ENCODE data around the gene MERTK.

DNA sequence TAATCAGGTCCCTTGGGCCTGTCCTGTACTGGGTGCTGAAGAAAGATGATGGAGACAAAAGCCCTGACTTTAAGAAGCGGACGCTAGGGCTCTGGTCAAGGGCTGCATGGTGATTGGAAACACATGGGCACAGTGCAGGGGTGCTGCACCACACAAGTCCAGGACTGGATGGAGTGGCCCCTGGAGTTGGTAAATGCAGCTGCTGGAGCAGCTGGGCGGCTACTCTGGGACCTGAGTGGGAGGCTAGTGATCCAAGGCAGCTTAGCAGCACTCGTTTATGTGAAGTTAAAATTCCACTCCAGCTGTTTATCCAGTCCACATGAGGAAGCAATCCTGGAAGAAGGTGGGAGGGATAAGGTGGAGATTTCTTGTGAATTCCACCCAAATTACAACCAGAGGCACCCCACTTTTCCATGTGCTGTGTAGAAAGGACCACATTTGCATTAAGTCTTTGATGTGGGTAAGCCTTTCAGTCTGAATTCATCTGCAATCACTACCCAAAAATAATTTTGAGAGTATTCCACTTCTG, 24.9 kb downstream of the MERTK start:
- TF ChIP-seq, protein P1, sequence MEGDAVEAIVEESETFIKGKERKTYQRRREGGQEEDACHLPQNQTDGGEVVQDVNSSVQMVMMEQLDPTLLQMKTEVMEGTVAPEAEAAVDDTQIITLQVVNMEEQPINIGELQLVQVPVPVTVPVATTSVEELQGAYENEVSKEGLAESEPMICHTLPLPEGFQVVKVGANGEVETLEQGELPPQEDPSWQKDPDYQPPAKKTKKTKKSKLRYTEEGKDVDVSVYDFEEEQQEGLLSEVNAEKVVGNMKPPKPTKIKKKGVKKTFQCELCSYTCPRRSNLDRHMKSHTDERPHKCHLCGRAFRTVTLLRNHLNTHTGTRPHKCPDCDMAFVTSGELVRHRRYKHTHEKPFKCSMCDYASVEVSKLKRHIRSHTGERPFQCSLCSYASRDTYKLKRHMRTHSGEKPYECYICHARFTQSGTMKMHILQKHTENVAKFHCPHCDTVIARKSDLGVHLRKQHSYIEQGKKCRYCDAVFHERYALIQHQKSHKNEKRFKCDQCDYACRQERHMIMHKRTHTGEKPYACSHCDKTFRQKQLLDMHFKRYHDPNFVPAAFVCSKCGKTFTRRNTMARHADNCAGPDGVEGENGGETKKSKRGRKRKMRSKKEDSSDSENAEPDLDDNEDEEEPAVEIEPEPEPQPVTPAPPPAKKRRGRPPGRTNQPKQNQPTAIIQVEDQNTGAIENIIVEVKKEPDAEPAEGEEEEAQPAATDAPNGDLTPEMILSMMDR (conservative IDR thresholded peaks at IDR 0.05; ENCODE audit: low read depth, low read length), result no peak
- TF ChIP-seq EZH2 (IDR thresholded peaks at IDR 0.05; ENCODE audit: low read length, unreplicated experiment) (no peak), EZH2phosphoT487 (IDR thresholded peaks at IDR 0.05; ENCODE audit: borderline replicate concordance, low read length) (no peak)
